Esophagus muscularis mucosa (tissue), 4 donors: ENCODE measurements around the gene PHACTR3. TPM values are rescaled to one million over a fixed set of nuclear protein-coding genes. Genes with fewer than 3 reads are reported as not detected.
"Not testable (repeated sequence)": the region's sequence is repeated elsewhere in the genome, so short reads cannot be mapped to it uniquely, and the experiment has no call there.

Experiments
- DNase-seq: peaks from one replicate; pipeline ENCODE4 v3.0.0-alpha.2; 2017; ENCODE audit errors: extremely low spot score
- H3K27ac ChIP-seq, 4 donors: fragments of 200-600 bp; sonication (generic); replicated peaks in 1 of 4; 1 replicate in 3 of 4; 2 replicates in 1 of 4; pipeline ENCODE4 v1.5.1; 2016 to 2019; ENCODE audit warnings: mild to moderate bottlenecking in 1 of 4
- H3K27me3 ChIP-seq, 4 donors: fragments of 200-600 bp; sonication (generic); one replicate each; pipeline versions ENCODE4 v1.5.1 to v1.6.0; 2016 to 2019
- H3K36me3 ChIP-seq, 4 donors: fragments of 200-600 bp; sonication (generic); one replicate each; pipeline ENCODE4 v1.5.1; 2016 to 2019
- H3K4me1 ChIP-seq, 4 donors: fragments of 200-600 bp; sonication (generic); one replicate each; pipeline ENCODE4 v1.5.1; 2016 to 2019
- H3K4me3 ChIP-seq, 4 donors: fragments of 200-600 bp; sonication (generic); 1 replicate in 2 of 4; 2 replicates in 2 of 4; pipeline ENCODE4 v1.5.1; 2016 to 2019; ENCODE audit warnings: mild to moderate bottlenecking in 4 of 4, moderate library complexity in 1 of 4
- H3K9me3 ChIP-seq, 4 donors: fragments of 200-600 bp; sonication (generic); 1 replicate in 3 of 4; 2 replicates in 1 of 4; pipeline ENCODE4 v1.5.1; 2016 to 2019
- CTCF ChIP-seq, 3 experiments: fragments of 200-600 bp in 2 of 3; fragments of 450-650 bp in 1 of 3; sonication (generic) in 2 of 3; IDR thresholded peaks; one replicate each; pipeline ENCODE4 v1.5.1; 2017 to 2019; ENCODE audit warnings: antibody characterized with exemption in 3 of 3, mild to moderate bottlenecking in 2 of 3, moderate library complexity in 1 of 3
- EP300 ChIP-seq: sonication (generic); formaldehyde crosslinking; IDR thresholded peaks from one replicate; pipeline ENCODE4 v1.6.1; 2017; ENCODE audit warnings: antibody characterized with exemption
- POLR2A ChIP-seq: fragments of 450-650 bp; IDR thresholded peaks from one replicate; pipeline ENCODE4 v1.6.1; 2017; ENCODE audit warnings: antibody characterized with exemption, moderate library complexity, mild to moderate bottlenecking, low read depth
- POLR2AphosphoS5 ChIP-seq, 2 donors: sonication (generic); formaldehyde crosslinking; IDR thresholded peaks; one replicate each; pipeline ENCODE4 v1.6.1; 2017; ENCODE audit warnings: antibody characterized with exemption in 2 of 2
- WGBS: methylation state at CpG from one replicate; pipeline ENCODE4 v1.1.5; 2018; 5-methylcytosine and 5-hydroxymethylcytosine counted together
- intact Hi-C: fragments of 100-400 bp; cut with DNase I; formaldehyde crosslinking; loops from one replicate; pipeline ENCODE4 v1.15.1; 2023
- total RNA-seq, 4 donors: library from RNA; depleted of rRNA; stranded (reverse); fragments of >200 nt; gene quantifications; one replicate each; pipeline versions ENCODE4 v1.1.0 to v1.2.1, GENCODE V29; 2016

The PHACTR3 gene
- total RNA-seq, 4 donors from 2014 or later, result 0.17 to 0.86 (median 0.56) TPM

DNA sequence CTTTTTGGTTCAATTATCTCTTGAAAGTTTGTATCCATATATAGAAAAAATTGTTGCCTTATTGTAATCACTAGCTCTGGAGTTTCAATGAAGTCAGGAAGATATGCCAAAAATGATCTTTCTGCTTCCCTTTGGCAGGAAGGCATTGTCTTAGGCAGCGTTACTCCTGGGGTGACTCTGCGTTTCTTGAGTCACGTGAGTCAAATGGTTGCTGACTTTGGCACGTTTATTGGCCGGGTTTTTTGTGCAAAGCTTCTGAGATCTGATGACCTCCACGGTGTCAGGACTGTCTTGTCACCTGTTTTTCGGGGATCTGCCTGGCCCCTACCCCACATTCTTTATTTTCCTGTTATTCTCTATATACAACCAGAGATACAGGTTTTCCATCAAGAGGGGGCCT lies 10.4 kb downstream of the PHACTR3 start:
- Histone ChIP-seq H3K4me3 (no peak overlapping the region), H3K36me3 (no peaks in the 10 kb centered on the region), H3K27me3 (peaks cover 0 to 33% (median 0%) of the 10 kb centered on the region in 4 donors), H3K9me3 (no peaks in the 10 kb centered on the region), H3K4me1 (peaks cover 0 to 2% (median 0%) of the 10 kb centered on the region in 4 donors), H3K27ac (no peak overlapping the region)
- no peak for DNase-seq
- intact Hi-C loops, result no loop called here
- 62% methylated on average over 7 of the region's 7 CpGs for WGBS
- TF ChIP-seq CTCF (IDR thresholded peaks at IDR 0.05), result no peak
- TF ChIP-seq POLR2A, result no peak
- no peak for TF ChIP-seq EP300
- no peak for TF ChIP-seq POLR2AphosphoS5 (IDR thresholded peaks at IDR 0.05)

DNA sequence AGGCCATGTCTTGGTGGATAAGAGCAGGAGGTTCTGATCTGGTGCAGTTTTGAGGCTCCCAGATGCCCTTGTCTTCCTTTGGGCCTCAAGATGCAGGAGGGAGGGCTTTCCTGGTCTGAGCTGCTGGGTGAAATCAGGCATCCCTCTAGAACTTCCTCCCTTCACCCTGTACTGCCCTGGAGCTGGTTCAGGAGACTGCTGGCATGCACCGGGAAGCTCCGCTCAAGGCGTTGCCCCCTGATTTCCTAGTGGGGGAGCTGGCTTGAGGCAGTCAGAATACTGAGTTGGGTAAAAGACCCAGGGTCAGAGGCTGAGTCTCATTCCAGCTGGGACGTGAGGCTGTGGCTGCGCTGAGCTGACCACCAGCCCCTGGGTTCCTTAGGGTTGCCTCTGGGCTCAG lies 12.0 kb downstream of the PHACTR3 start:
- TF ChIP-seq POLR2AphosphoS5 (IDR thresholded peaks at IDR 0.05) (no peak), CTCF (IDR thresholded peaks at IDR 0.05) (no peak), POLR2A (no peak), EP300 (no peak)
- no peak overlapping the region for H3K4me3 ChIP-seq
- peaks cover 0 to 36% (median 0%) of the 10 kb centered on the region in 4 donors for H3K27me3 ChIP-seq
- WGBS, result 91% methylated on average over 5 of the region's 5 CpGs
- peaks cover 0 to 2% (median 0%) of the 10 kb centered on the region in 4 donors for H3K4me1 ChIP-seq
- no peak for DNase-seq
- H3K36me3 ChIP-seq, result no peaks in the 10 kb centered on the region
- no peak overlapping the region for H3K27ac ChIP-seq
- intact Hi-C loops, result no loop called here
- H3K9me3 ChIP-seq, result no peaks in the 10 kb centered on the region

- Histone ChIP-seq H3K27me3 (peaks cover 0 to 43% (median 0%) of the 10 kb centered on the region in 4 donors), H3K9me3 (no peaks in the 10 kb centered on the region), H3K27ac (no peak overlapping the region), H3K36me3 (no peaks in the 10 kb centered on the region), H3K4me1 (no peaks in the 10 kb centered on the region), H3K4me3 (no peak overlapping the region)
- intact Hi-C loops, result no loop called here
- 73% methylated on average over 2 of the region's 2 CpGs for WGBS
- no peak for DNase-seq
- TF ChIP-seq EP300 (no peak), CTCF (IDR thresholded peaks at IDR 0.05) (no peak), POLR2AphosphoS5 (IDR thresholded peaks at IDR 0.05) (no peak), POLR2A (no peak)
Observed at GRCh38 chr20:59617221-59617620, 12.9 kb downstream of the PHACTR3 start.

DNA sequence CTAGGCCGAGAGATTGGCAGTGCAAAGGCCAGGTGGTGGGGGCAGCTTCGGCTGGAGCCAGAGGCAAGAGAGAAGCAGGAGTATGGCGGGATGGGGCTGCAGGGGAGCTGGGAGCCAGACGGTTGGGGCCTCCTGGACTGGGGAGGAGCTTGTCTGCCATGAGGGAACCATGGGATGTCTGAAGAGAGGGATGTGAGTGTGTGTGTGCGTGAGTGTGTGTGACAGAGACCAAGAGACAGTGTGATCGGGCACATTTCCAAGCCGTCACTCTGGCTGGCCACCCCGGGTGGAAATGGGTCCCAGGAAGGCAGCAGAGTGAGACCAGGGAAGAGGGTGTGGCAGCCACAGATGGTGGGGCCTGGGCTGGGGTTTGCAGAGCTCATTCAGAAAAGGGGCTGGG lies 13.8 kb downstream of the PHACTR3 start:
- Histone ChIP-seq H3K36me3 (no peaks in the 10 kb centered on the region), H3K27me3 (peaks cover 0 to 47% (median 0%) of the 10 kb centered on the region in 4 donors), H3K4me3 (no peak overlapping the region), H3K9me3 (no peaks in the 10 kb centered on the region), H3K4me1 (no peaks in the 10 kb centered on the region), H3K27ac (no peak overlapping the region)
- WGBS, result 67% methylated on average over 8 of the region's 8 CpGs
- DNase-seq, result no peak
- TF ChIP-seq EP300 (no peak), CTCF (IDR thresholded peaks at IDR 0.05) (no peak), POLR2AphosphoS5 (IDR thresholded peaks at IDR 0.05) (no peak), POLR2A (no peak)
- intact Hi-C loops, result no loop called here

GRCh38 chr20:59618585-59618984 lies 14.2 kb downstream of the PHACTR3 start:
- H3K4me3 ChIP-seq, H3K27ac ChIP-seq, intact Hi-C loops, H3K36me3 ChIP-seq, DNase-seq, H3K4me1 ChIP-seq, H3K9me3 ChIP-seq: not testable (repeated sequence)
- peaks cover 0 to 47% (median 0%) of the 10 kb centered on the region in 4 donors for H3K27me3 ChIP-seq
- 79% methylated on average over 3 of the region's 6 CpGs for WGBS
